Measurements from ENCODE around the gene KIR2DL4. TPM values are rescaled to one million over a fixed set of nuclear protein-coding genes. Genes with fewer than 3 reads are reported as not detected.
"Not testable (repeated sequence)": the region's sequence is repeated elsewhere in the genome, so short reads cannot be mapped to it uniquely, and the experiment has no call there.

The KIR2DL4 gene
- not detected in 2 replicates for total RNA-seq (ENCODE audit: low replicate concordance)

GRCh38 chr19:54803410-54803809, at the start of gene KIR2DL4:
Gene KIR2DL4, plus strand, starts transcription at chr19:54803610. Its CDS starts 42 bp downstream, at chr19:54803652.
- Histone ChIP-seq H3K9me3 (ENCODE audit: low read depth) (peaks cover 15% of the 10 kb centered on the region), H3K79me2 (ENCODE audit: low read depth) (no peaks in the 10 kb centered on the region), H3F3A (ENCODE audit: low read depth) (no peaks in the 10 kb centered on the region), H3K27me3 (no peaks in the 10 kb centered on the region), H3K4me1 (no peaks in the 10 kb centered on the region), H2AFZ (replicated peaks) (no peak within 1 kb of the TSS), H3K4me2 (no peak within 1 kb of the TSS), H4K20me1 (ENCODE audit: low read depth) (no peaks in the 10 kb centered on the region), H3K9ac (no peak within 1 kb of the TSS), H3K27ac (no peak within 1 kb of the TSS), H3K4me3 (no peak within 1 kb of the TSS), H3K36me3 (no peaks in the 10 kb centered on the region)
- H3K27me3 Mint-ChIP-seq (ENCODE audit: insufficient read depth, low read depth) = no peaks in the 10 kb centered on the region
- no peak within 1 kb of the TSS for H3K4me3 Mint-ChIP-seq
- peaks cover 24% of the 10 kb centered on the region for H3K9me3 Mint-ChIP-seq
- no peak for TF ChIP-seq EZH2phosphoT487 (IDR thresholded peaks at IDR 0.05)
- no peak for TF ChIP-seq EZH2 (IDR thresholded peaks at IDR 0.05)
- TF ChIP-seq, protein P1, sequence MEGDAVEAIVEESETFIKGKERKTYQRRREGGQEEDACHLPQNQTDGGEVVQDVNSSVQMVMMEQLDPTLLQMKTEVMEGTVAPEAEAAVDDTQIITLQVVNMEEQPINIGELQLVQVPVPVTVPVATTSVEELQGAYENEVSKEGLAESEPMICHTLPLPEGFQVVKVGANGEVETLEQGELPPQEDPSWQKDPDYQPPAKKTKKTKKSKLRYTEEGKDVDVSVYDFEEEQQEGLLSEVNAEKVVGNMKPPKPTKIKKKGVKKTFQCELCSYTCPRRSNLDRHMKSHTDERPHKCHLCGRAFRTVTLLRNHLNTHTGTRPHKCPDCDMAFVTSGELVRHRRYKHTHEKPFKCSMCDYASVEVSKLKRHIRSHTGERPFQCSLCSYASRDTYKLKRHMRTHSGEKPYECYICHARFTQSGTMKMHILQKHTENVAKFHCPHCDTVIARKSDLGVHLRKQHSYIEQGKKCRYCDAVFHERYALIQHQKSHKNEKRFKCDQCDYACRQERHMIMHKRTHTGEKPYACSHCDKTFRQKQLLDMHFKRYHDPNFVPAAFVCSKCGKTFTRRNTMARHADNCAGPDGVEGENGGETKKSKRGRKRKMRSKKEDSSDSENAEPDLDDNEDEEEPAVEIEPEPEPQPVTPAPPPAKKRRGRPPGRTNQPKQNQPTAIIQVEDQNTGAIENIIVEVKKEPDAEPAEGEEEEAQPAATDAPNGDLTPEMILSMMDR (IDR thresholded peaks at IDR 0.05) = no peak
- no peaks in the 10 kb centered on the region for H3K36me3 Mint-ChIP-seq
- DNase-seq (ENCODE audit: low spot score) = no peak
- H3K27ac Mint-ChIP-seq = no peak within 1 kb of the TSS
- H3K4me1 Mint-ChIP-seq = no peaks in the 10 kb centered on the region

DNA sequence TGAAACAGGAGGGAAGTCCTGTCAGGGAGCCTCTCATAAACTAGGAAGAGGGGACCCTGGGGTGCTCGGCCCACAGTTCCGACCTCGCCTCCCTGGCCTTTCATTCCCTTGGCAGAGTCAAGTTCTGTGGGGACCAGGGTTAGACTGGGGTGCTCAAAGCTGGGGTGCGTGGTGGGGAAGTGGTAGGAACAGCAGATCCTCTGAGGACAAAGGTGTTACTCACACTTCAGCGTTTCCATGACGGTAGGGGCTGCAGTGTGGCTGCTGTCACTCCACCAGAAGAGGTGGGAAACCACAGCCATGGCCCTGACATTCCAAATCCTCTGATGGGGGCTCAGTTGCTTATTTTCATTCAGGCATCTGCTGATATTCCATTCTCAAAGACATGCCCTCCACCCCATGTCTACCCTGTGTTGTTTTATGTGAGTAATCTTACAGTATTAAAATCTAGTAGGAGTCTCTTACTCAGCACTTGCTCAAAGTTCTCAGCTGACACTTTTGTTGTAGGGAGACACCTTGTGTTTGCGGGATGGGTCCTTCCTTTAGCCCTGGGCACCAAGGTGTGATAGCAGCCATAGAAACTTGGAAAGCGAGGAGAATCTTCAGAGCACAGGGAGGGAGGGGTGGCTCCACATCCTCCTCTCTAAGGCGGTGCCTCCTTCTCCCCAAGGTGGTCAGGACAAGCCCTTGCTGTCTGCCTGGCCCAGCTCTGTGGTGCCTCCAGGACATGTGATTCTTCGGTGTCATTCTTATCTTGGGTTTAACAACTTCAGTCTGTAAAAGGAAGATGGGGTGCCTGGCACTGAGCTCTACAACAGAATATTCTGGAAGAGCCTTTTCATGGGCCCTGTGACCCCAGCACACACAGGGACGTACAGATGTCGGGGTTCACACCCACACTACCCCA, 47.0 kb upstream of the KIR2DL4 start:
- not testable (repeated sequence) for H3K4me3 Mint-ChIP-seq; H3K79me2 ChIP-seq (ENCODE audit: low read depth); H3K36me3 ChIP-seq; H3K4me2 ChIP-seq; H3K27ac ChIP-seq; H2AFZ ChIP-seq (replicated peaks); H3K27ac Mint-ChIP-seq; H3K9ac ChIP-seq; H3K9me3 ChIP-seq (ENCODE audit: low read depth); H3K27me3 ChIP-seq; H3K27me3 Mint-ChIP-seq (ENCODE audit: insufficient read depth, low read depth); H3K4me1 Mint-ChIP-seq; H3K4me1 ChIP-seq; H3K4me3 ChIP-seq; H4K20me1 ChIP-seq (ENCODE audit: low read depth); DNase-seq (ENCODE audit: low spot score); H3F3A ChIP-seq (ENCODE audit: low read depth); H3K36me3 Mint-ChIP-seq
- peaks cover 31% of the 10 kb centered on the region for H3K9me3 Mint-ChIP-seq

DNA sequence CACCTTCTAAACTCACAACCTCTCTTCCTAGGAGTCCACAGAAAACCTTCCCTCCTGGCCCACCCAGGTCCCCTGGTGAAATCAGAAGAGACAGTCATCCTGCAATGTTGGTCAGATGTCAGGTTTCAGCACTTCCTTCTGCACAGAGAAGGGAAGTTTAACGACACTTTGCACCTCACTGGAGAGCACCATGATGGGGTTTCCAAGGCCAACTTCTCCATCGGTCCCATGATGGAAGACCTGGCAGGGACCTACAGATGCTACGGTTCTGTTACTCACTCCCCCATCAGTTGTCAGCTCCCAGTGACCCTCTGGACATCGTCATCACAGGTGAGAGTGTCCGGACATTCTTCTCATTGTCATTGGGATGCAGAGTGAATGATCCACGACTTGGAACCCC, 44.8 kb upstream of the KIR2DL4 start:
- H3K4me1 ChIP-seq; H3K4me2 ChIP-seq; H3K9me3 ChIP-seq (ENCODE audit: low read depth); DNase-seq (ENCODE audit: low spot score); H3K9ac ChIP-seq; H3F3A ChIP-seq (ENCODE audit: low read depth); H3K36me3 Mint-ChIP-seq; H4K20me1 ChIP-seq (ENCODE audit: low read depth); H3K4me1 Mint-ChIP-seq; H3K27me3 ChIP-seq; H3K27ac Mint-ChIP-seq; H3K27me3 Mint-ChIP-seq (ENCODE audit: insufficient read depth, low read depth); H3K27ac ChIP-seq; H2AFZ ChIP-seq (replicated peaks); H3K4me3 ChIP-seq; H3K4me3 Mint-ChIP-seq; H3K79me2 ChIP-seq (ENCODE audit: low read depth); H3K36me3 ChIP-seq: not testable (repeated sequence)
- H3K9me3 Mint-ChIP-seq = peaks cover 32% of the 10 kb centered on the region

DNA sequence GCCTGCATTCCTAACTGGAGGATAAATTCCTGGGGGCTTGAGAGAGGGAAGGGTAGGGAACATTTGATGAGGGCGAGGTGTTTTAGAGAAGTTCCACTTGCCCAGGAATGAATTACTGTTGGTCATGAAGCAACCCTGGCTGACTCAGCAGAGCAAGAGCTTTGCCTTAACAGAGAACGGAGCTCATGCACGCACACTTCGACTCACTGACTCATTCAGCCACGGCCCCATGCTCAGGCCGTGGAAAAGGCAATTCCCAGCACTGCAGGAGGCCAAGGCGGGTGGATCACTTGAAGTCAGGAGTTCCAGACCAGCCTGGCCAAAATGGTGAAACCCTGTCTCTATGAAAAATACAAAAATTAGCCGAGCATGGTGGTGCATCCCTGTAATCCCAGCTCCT, 39.2 kb upstream of the KIR2DL4 start:
- H3K4me1 Mint-ChIP-seq; H2AFZ ChIP-seq (replicated peaks); H3K4me3 Mint-ChIP-seq; H4K20me1 ChIP-seq (ENCODE audit: low read depth); H3K27me3 Mint-ChIP-seq (ENCODE audit: insufficient read depth, low read depth); H3K9ac ChIP-seq; DNase-seq (ENCODE audit: low spot score); H3K27ac ChIP-seq; H3K36me3 Mint-ChIP-seq; H3K4me3 ChIP-seq; H3K27ac Mint-ChIP-seq; H3K79me2 ChIP-seq (ENCODE audit: low read depth); H3K27me3 ChIP-seq; H3K4me1 ChIP-seq; H3K9me3 ChIP-seq (ENCODE audit: low read depth); H3K36me3 ChIP-seq; H3F3A ChIP-seq (ENCODE audit: low read depth); H3K4me2 ChIP-seq: not testable (repeated sequence)
- peaks cover 30% of the 10 kb centered on the region for H3K9me3 Mint-ChIP-seq

DNA sequence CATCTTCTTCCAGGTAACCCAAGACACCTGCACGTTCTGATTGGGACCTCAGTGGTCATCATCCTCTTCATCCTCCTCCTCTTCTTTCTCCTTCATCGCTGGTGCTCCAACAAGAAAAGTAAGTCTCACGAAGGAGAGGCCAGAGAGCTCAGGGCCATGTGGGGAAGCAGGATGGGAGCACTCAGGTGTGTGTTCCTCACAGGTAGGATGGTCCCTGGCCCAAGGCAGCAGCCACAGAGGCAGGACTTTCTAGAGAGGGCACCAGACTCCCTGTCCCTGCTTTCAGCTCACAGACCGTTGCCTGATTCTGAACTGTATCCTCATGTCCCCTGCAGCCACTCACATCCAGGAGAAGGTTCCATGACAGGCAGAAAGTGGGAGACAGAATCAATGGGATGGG, 36.9 kb upstream of the KIR2DL4 start:
- H3K36me3 Mint-ChIP-seq; H3K27me3 Mint-ChIP-seq (ENCODE audit: insufficient read depth, low read depth); H2AFZ ChIP-seq (replicated peaks); DNase-seq (ENCODE audit: low spot score); H3K4me1 Mint-ChIP-seq; H3K9me3 ChIP-seq (ENCODE audit: low read depth); H3K36me3 ChIP-seq; H3K4me1 ChIP-seq; H3F3A ChIP-seq (ENCODE audit: low read depth); H3K27ac Mint-ChIP-seq; H4K20me1 ChIP-seq (ENCODE audit: low read depth); H3K27ac ChIP-seq; H3K9ac ChIP-seq; H3K4me3 Mint-ChIP-seq; H3K4me2 ChIP-seq; H3K27me3 ChIP-seq; H3K4me3 ChIP-seq; H3K79me2 ChIP-seq (ENCODE audit: low read depth): not testable (repeated sequence)
- H3K9me3 Mint-ChIP-seq = peaks cover 41% of the 10 kb centered on the region

- not testable (repeated sequence) for H3K4me3 Mint-ChIP-seq; H3K27ac Mint-ChIP-seq; H4K20me1 ChIP-seq (ENCODE audit: low read depth); H3K36me3 Mint-ChIP-seq; H3K9me3 ChIP-seq (ENCODE audit: low read depth); H3K4me3 ChIP-seq; H3K27me3 Mint-ChIP-seq (ENCODE audit: insufficient read depth, low read depth); H3F3A ChIP-seq (ENCODE audit: low read depth); H3K4me2 ChIP-seq; H2AFZ ChIP-seq (replicated peaks); H3K36me3 ChIP-seq; H3K4me1 ChIP-seq; H3K9ac ChIP-seq; H3K27me3 ChIP-seq; H3K4me1 Mint-ChIP-seq; DNase-seq (ENCODE audit: low spot score); H3K79me2 ChIP-seq (ENCODE audit: low read depth); H3K27ac ChIP-seq
- peaks cover 53% of the 10 kb centered on the region for H3K9me3 Mint-ChIP-seq
These were observed 33.8 kb upstream of the KIR2DL4 start, which contains the start of gene KIR2DL1 for GRCh38 chr19:54769646-54770045. Gene KIR2DL1, plus strand, starts transcription at chr19:54769793. Its CDS starts 58 bp downstream, at chr19:54769851.

DNA sequence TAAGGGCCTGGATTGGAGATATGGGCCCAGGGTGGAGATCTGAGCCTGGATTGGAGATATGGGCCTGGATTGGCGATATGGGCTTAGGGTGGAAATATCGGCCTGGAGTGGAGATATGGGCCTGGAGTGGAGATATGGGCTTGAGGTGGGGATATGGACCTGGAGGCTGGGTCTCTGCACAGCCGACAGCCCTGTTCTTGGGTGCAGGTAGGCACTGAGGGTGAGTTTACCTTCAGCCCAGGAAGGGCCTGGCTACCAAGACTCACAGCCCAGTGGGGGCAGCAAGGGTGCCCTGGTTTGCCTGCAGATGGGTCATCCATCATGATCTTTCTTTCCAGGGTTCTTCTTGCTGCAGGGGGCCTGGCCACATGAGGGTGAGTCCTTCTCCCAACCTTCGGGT, 32.9 kb upstream of the KIR2DL4 start:
- not testable (repeated sequence) for H3K36me3 Mint-ChIP-seq; H3K9me3 ChIP-seq (ENCODE audit: low read depth)
- peaks cover 47% of the 10 kb centered on the region for H3K9me3 Mint-ChIP-seq

More for the DNA sequence above, 32.9 kb upstream of the KIR2DL4 start:
- not testable (repeated sequence) for H3K27me3 ChIP-seq; H3K4me1 ChIP-seq; H3K36me3 ChIP-seq; H3K4me3 Mint-ChIP-seq; H3K27me3 Mint-ChIP-seq (ENCODE audit: insufficient read depth, low read depth); H3K4me1 Mint-ChIP-seq; H3K4me3 ChIP-seq; H4K20me1 ChIP-seq (ENCODE audit: low read depth); H3K27ac Mint-ChIP-seq; H3K79me2 ChIP-seq (ENCODE audit: low read depth); H3K9ac ChIP-seq; H2AFZ ChIP-seq (replicated peaks); H3K27ac ChIP-seq; H3K4me2 ChIP-seq; DNase-seq (ENCODE audit: low spot score); H3F3A ChIP-seq (ENCODE audit: low read depth)
